ENCODE measurements around the gene FRMPD1.

- TF ChIP-seq EZH2phosphoT487 (IDR thresholded peaks at IDR 0.05; ENCODE audit: insufficient read depth, low read depth) (no peak), EZH2 (IDR thresholded peaks at IDR 0.05; ENCODE audit: insufficient read depth, poor library complexity, severe bottlenecking) (no peak)
Measured at GRCh38 chr9:37682951-37683350, 32.2 kb downstream of the FRMPD1 start.
